Stimulated activated CD4-positive, alpha-beta T cell treated with anti-CD3 and anti-CD28 coated beads, Interleukin-15, amount 100 ng/mL, for 1 hour (primary cell): Measurements from ENCODE around the gene RADIL.

Experiments
- DNase-seq, 2 donors: peaks; one replicate each; pipeline ENCODE4 v3.0.0-alpha.2; 2020; ENCODE audit warnings: low read depth in 1 of 2, low spot score in 1 of 2

Gene RADIL

GRCh38 chr7:4775848-4776623 lies 107.5 kb downstream of the RADIL start:
- peak in 1 of 2 donors; percentile 21 for DNase-seq

GRCh38 chr7:4775250-4775847 lies 108.2 kb downstream of the RADIL start, which contains the start of gene AP5Z1:
Gene AP5Z1 (plus strand): TSS chr7:4775623. CDS start chr7:4775716, 93 bp downstream.
- peak; percentile 85 to 92 for DNase-seq

- peak in 1 of 2 donors; percentile 8 for DNase-seq
Measured at GRCh38 chr7:4774658-4775249, 108.8 kb downstream of the RADIL start.

GRCh38 chr7:4774007-4774406 lies 109.5 kb downstream of the RADIL start:
- no peak for DNase-seq

- no peak for DNase-seq
Measured at GRCh38 chr7:4772306-4772705, 111.2 kb downstream of the RADIL start.

GRCh38 chr7:4771737-4772136 lies 111.8 kb downstream of the RADIL start:
- no peak for DNase-seq

GRCh38 chr7:4770886-4771285 lies 112.6 kb downstream of the RADIL start:
- no peak for DNase-seq

GRCh38 chr7:4769761-4770160 lies 113.8 kb downstream of the RADIL start:
- DNase-seq = no peak

- DNase-seq = no peak
Measured at GRCh38 chr7:4768597-4769569, 114.6 kb downstream of the RADIL start.

GRCh38 chr7:4766666-4767519 lies 116.6 kb downstream of the RADIL start:
- no peak for DNase-seq

GRCh38 chr7:4765776-4766490 lies 117.6 kb downstream of the RADIL start:
- no peak for DNase-seq

- DNase-seq = no peak
Measured at GRCh38 chr7:4764402-4765007, 119.0 kb downstream of the RADIL start.

- no peak for DNase-seq
Measured at GRCh38 chr7:4763794-4764185, 119.7 kb downstream of the RADIL start.

GRCh38 chr7:4763091-4763793 lies 120.3 kb downstream of the RADIL start:
- DNase-seq = no peak

- no peak for DNase-seq
Measured at GRCh38 chr7:4762121-4763055, 121.1 kb downstream of the RADIL start.

GRCh38 chr7:4760952-4761351 lies 122.6 kb downstream of the RADIL start:
- no peak for DNase-seq

GRCh38 chr7:4759211-4759610 lies 124.3 kb downstream of the RADIL start:
- DNase-seq = no peak
